GM12878 (cell line): ENCODE results near the gene POU2F3. TPM values are rescaled to one million over a fixed set of nuclear protein-coding genes. Genes with fewer than 3 reads are reported as not detected.

Experiments
- ASH2L ChIP-seq: fragments of 300-600, 200-600 bp; sonication (generic); IDR thresholded peaks from 2 replicates; pipeline ENCODE4 v1.6.1; 2017; ENCODE audit warnings: low read depth, mild to moderate bottlenecking, borderline replicate concordance
- ATF7 ChIP-seq: fragments of 450-650 bp; IDR thresholded peaks from 2 replicates; pipeline ENCODE4 v1.6.1; 2016; ENCODE audit warnings: low read depth, mild to moderate bottlenecking
- CREM ChIP-seq: IDR thresholded peaks from 2 replicates; pipeline ENCODE4 v1.6.1; 2014; ENCODE audit warnings: antibody characterized with exemption, low read depth
- EED ChIP-seq: sonication (generic); IDR thresholded peaks from 2 replicates; pipeline ENCODE4 v1.6.1; 2016; ENCODE audit warnings: antibody characterized with exemption, low read depth
- EGR1 ChIP-seq, 2 experiments: IDR thresholded peaks; 1 replicate in 1 of 2; 2 replicates in 1 of 2; pipeline ENCODE4 v1.6.1; 2011 to 2012; ENCODE audit warnings: low read depth in 2 of 2, low read length in 2 of 2, borderline replicate concordance in 1 of 2, mild to moderate bottlenecking in 1 of 2, moderate library complexity in 1 of 2
- FOXM1 ChIP-seq: IDR thresholded peaks from 2 replicates; pipeline ENCODE4 v1.6.1; 2012; ENCODE audit warnings: low read depth, mild to moderate bottlenecking, inconsistent platforms, low read length, moderate library complexity
- GATAD2B ChIP-seq: fragments of 450-650 bp; conservative IDR thresholded peaks from 2 replicates; pipeline ENCODE4 v1.6.1; 2017; ENCODE audit warnings: low read depth, mild to moderate bottlenecking, moderate library complexity
- MEF2A ChIP-seq: IDR thresholded peaks from 2 replicates; pipeline ENCODE4 v1.6.1; 2011; ENCODE audit warnings: low read depth, mild to moderate bottlenecking, low read length, moderate library complexity; ENCODE audit not compliant: insufficient read depth
- RFX5 ChIP-seq: IDR thresholded peaks from 2 replicates; pipeline ENCODE4 v1.6.1; 2011; ENCODE audit warnings: low read depth, low read length, improper control_type of control experiment
- SMC3 ChIP-seq: IDR thresholded peaks from 2 replicates; pipeline ENCODE4 v1.6.1; 2011; ENCODE audit warnings: low read length, improper control_type of control experiment, borderline replicate concordance
- STAT3 ChIP-seq: IDR thresholded peaks from 2 replicates; pipeline ENCODE4 v1.6.1; 2011; ENCODE audit warnings: low read depth, low read length, improper control_type of control experiment
- TAF1 ChIP-seq: IDR thresholded peaks from 2 replicates; pipeline ENCODE4 v1.6.1; 2011; ENCODE audit warnings: mild to moderate bottlenecking, low read depth, low read length, borderline replicate concordance
- ZSCAN29 ChIP-seq: fragments of 450-650 bp; IDR thresholded peaks from 2 replicates; pipeline ENCODE4 v1.6.1; 2017; ENCODE audit warnings: mild to moderate bottlenecking, moderate library complexity
- polyA plus RNA-seq, 11 experiments: library from polyadenylated mRNA; depleted of rRNA in 4 of 11; unstranded in 6 of 11; stranded (reverse) in 5 of 11; fragments of >200 nt; fragmentation: Nextera tagmentation in 4 of 11; fragmentation: Illumina TruSeq in 1 of 11; extraction: Ambion mirVana in 4 of 11; extraction: Trizol in 1 of 11; gene quantifications; 1 replicate in 1 of 11; 2 replicates in 10 of 11; pipeline versions ENCODE4 v1.2.1 to v1.2.3, GENCODE V29; 2011 to 2016; ENCODE audit warnings: inconsistent platforms in 2 of 11, missing spikeins in 2 of 11, low read depth in 1 of 11
- total RNA-seq, 4 experiments: library from RNA; depleted of rRNA in 3 of 4; stranded (reverse); fragments of >200 nt in 3 of 4; fragmentation: Illumina TruSeq in 1 of 4; extraction: Trizol in 1 of 4; gene quantifications; 2 replicates each; pipeline versions ENCODE4 v1.2.1 to v1.2.3, GENCODE V29; 2013 to 2021
- TF ChIP-seq, protein P1 (sequence below): IDR thresholded peaks from 2 replicates; pipeline ENCODE4 v1.6.1; 2012; ENCODE audit warnings: improper control_type of control experiment, low read depth, low read length; ENCODE audit not compliant: insufficient replicate concordance
- TF ChIP-seq, protein P2 (sequence below): fragments of 450-650 bp; IDR thresholded peaks from 2 replicates; pipeline ENCODE4 v1.6.1; 2017; ENCODE audit warnings: mild to moderate bottlenecking, moderate library complexity
- TF ChIP-seq, protein P3 (sequence below): IDR thresholded peaks from 2 replicates; pipeline ENCODE4 v1.6.1; 2011; ENCODE audit warnings: borderline replicate concordance, low read depth, mild to moderate bottlenecking, moderate library complexity, mixed read lengths, low read length; ENCODE audit not compliant: insufficient read depth; ENCODE audit errors: extremely low read length
- TF ChIP-seq, protein P4 (sequence below): fragments of 450-650 bp; IDR thresholded peaks from 2 replicates; pipeline ENCODE4 v1.6.1; 2018; ENCODE audit warnings: mild to moderate bottlenecking, low read depth, moderate library complexity; ENCODE audit not compliant: partially characterized antibody

The POU2F3 gene
- total and polyA plus RNA-seq, 10 of the 15 experiments (the other 5 are each of a cell fraction or from before 2014, with no cell fraction given) = 0.09 to 4.4 (median 0.33) TPM

DNA sequence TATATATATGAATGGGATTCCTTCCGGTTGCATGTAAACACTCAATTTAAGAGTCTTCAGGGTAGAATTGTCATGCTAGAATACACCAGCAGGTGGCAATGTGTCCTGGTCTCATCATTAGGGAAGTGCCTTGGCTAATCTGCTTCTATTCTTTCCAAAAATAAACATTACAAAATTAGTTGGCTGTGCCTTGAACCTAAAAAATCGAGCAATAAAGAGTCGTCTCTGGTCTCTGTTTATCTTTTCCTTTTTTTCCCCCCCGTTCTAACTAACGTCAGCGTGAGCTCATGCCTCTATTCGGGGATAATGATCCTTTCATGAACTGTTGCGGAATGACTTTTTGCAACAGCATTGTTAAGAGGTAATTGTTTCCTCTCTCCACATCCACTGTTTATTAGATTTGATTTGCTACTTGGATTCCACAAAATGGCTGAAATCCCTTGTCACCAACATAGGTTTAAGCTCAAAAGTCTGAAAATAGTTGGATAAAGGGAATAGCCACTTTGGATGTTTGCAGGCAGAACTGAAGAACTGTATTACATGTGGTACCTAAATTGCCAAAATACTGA, 95.0 kb downstream of the POU2F3 start (continued):
- TF ChIP-seq GATAD2B (no peak), STAT3 (no peak), MEF2A (peak; percentile 78), EED (no peak), ZSCAN29 (no peak), CREM (0 out of 2 replicates have a peak, but pooled peaks have one; percentile 26), SMC3 (peak; percentile 55; the same call in 1 of the 2 replicates), FOXM1 (no peak), ATF7 (peak; percentile 68), TAF1 (no peak), EGR1 (IDR thresholded peaks at IDR 0.05; ENCODE audit: borderline replicate concordance in 1 of 2, low read depth in 2 of 2, low read length in 2 of 2) (no peak), RFX5 (no peak), ASH2L (no peak)
- TF ChIP-seq, protein P1, sequence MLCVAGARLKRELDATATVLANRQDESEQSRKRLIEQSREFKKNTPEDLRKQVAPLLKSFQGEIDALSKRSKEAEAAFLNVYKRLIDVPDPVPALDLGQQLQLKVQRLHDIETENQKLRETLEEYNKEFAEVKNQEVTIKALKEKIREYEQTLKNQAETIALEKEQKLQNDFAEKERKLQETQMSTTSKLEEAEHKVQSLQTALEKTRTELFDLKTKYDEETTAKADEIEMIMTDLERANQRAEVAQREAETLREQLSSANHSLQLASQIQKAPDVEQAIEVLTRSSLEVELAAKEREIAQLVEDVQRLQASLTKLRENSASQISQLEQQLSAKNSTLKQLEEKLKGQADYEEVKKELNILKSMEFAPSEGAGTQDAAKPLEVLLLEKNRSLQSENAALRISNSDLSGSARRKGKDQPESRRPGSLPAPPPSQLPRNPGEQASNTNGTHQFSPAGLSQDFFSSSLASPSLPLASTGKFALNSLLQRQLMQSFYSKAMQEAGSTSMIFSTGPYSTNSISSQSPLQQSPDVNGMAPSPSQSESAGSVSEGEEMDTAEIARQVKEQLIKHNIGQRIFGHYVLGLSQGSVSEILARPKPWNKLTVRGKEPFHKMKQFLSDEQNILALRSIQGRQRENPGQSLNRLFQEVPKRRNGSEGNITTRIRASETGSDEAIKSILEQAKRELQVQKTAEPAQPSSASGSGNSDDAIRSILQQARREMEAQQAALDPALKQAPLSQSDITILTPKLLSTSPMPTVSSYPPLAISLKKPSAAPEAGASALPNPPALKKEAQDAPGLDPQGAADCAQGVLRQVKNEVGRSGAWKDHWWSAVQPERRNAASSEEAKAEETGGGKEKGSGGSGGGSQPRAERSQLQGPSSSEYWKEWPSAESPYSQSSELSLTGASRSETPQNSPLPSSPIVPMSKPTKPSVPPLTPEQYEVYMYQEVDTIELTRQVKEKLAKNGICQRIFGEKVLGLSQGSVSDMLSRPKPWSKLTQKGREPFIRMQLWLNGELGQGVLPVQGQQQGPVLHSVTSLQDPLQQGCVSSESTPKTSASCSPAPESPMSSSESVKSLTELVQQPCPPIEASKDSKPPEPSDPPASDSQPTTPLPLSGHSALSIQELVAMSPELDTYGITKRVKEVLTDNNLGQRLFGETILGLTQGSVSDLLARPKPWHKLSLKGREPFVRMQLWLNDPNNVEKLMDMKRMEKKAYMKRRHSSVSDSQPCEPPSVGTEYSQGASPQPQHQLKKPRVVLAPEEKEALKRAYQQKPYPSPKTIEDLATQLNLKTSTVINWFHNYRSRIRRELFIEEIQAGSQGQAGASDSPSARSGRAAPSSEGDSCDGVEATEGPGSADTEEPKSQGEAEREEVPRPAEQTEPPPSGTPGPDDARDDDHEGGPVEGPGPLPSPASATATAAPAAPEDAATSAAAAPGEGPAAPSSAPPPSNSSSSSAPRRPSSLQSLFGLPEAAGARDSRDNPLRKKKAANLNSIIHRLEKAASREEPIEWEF = no peak
- TF ChIP-seq, protein P2, sequence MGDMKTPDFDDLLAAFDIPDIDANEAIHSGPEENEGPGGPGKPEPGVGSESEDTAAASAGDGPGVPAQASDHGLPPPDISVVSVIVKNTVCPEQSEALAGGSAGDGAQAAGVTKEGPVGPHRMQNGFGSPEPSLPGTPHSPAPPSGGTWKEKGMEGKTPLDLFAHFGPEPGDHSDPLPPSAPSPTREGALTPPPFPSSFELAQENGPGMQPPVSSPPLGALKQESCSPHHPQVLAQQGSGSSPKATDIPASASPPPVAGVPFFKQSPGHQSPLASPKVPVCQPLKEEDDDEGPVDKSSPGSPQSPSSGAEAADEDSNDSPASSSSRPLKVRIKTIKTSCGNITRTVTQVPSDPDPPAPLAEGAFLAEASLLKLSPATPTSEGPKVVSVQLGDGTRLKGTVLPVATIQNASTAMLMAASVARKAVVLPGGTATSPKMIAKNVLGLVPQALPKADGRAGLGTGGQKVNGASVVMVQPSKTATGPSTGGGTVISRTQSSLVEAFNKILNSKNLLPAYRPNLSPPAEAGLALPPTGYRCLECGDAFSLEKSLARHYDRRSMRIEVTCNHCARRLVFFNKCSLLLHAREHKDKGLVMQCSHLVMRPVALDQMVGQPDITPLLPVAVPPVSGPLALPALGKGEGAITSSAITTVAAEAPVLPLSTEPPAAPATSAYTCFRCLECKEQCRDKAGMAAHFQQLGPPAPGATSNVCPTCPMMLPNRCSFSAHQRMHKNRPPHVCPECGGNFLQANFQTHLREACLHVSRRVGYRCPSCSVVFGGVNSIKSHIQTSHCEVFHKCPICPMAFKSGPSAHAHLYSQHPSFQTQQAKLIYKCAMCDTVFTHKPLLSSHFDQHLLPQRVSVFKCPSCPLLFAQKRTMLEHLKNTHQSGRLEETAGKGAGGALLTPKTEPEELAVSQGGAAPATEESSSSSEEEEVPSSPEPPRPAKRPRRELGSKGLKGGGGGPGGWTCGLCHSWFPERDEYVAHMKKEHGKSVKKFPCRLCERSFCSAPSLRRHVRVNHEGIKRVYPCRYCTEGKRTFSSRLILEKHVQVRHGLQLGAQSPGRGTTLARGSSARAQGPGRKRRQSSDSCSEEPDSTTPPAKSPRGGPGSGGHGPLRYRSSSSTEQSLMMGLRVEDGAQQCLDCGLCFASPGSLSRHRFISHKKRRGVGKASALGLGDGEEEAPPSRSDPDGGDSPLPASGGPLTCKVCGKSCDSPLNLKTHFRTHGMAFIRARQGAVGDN = no peak
- TF ChIP-seq, protein P3, sequence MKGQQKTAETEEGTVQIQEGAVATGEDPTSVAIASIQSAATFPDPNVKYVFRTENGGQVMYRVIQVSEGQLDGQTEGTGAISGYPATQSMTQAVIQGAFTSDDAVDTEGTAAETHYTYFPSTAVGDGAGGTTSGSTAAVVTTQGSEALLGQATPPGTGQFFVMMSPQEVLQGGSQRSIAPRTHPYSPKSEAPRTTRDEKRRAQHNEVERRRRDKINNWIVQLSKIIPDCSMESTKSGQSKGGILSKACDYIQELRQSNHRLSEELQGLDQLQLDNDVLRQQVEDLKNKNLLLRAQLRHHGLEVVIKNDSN = no peak
- TF ChIP-seq, protein P4, sequence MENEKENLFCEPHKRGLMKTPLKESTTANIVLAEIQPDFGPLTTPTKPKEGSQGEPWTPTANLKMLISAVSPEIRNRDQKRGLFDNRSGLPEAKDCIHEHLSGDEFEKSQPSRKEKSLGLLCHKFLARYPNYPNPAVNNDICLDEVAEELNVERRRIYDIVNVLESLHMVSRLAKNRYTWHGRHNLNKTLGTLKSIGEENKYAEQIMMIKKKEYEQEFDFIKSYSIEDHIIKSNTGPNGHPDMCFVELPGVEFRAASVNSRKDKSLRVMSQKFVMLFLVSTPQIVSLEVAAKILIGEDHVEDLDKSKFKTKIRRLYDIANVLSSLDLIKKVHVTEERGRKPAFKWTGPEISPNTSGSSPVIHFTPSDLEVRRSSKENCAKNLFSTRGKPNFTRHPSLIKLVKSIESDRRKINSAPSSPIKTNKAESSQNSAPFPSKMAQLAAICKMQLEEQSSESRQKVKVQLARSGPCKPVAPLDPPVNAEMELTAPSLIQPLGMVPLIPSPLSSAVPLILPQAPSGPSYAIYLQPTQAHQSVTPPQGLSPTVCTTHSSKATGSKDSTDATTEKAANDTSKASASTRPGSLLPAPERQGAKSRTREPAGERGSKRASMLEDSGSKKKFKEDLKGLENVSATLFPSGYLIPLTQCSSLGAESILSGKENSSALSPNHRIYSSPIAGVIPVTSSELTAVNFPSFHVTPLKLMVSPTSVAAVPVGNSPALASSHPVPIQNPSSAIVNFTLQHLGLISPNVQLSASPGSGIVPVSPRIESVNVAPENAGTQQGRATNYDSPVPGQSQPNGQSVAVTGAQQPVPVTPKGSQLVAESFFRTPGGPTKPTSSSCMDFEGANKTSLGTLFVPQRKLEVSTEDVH = no peak
